Osteoblast (primary cell): ENCODE measurements around the gene OSBPL5. TPM values are rescaled to one million over a fixed set of nuclear protein-coding genes. Genes with fewer than 3 reads are reported as not detected.

ENCODE experiments used
- DNase-seq: peaks from one replicate; pipeline ENCODE4 v3.0.0; 2011; ENCODE audit warnings: low spot score, mixed read lengths; ENCODE audit not compliant: insufficient read length; ENCODE audit errors: missing footprints
- H2AFZ ChIP-seq: 2 replicates; pipeline ENCODE4 v1.6.0; 2011; ENCODE audit warnings: mild to moderate bottlenecking, low read length
- H3K27ac ChIP-seq: 2 replicates; pipeline ENCODE4 v1.5.1; 2011; ENCODE audit warnings: mild to moderate bottlenecking, low read depth, low read length, moderate library complexity
- H3K27me3 ChIP-seq: 2 replicates; pipeline ENCODE4 v1.6.0; 2012; ENCODE audit warnings: mild to moderate bottlenecking, control low read depth, inconsistent platforms, low read length, moderate library complexity; ENCODE audit not compliant: insufficient read depth
- H3K36me3 ChIP-seq: 2 replicates; pipeline ENCODE4 v1.5.1; 2011; ENCODE audit warnings: mild to moderate bottlenecking, low read length, control low read depth, moderate library complexity; ENCODE audit not compliant: insufficient read depth
- H3K4me1 ChIP-seq: 2 replicates; pipeline ENCODE4 v1.5.1; 2011; ENCODE audit warnings: mild to moderate bottlenecking, low read length, control low read depth, moderate library complexity; ENCODE audit not compliant: insufficient read depth
- H3K4me2 ChIP-seq: 2 replicates; pipeline ENCODE4 v1.6.0; 2011; ENCODE audit warnings: mild to moderate bottlenecking, low read length; ENCODE audit not compliant: insufficient read depth
- H3K4me3 ChIP-seq: fragments of 200-600 bp; sonication (generic); 3 replicates; pipeline ENCODE4 v1.5.1; 2012; ENCODE audit warnings: mild to moderate bottlenecking, low read length, inconsistent platforms; ENCODE audit not compliant: insufficient read depth
- H3K79me2 ChIP-seq: 2 replicates; pipeline ENCODE4 v1.6.0; 2012; ENCODE audit warnings: mild to moderate bottlenecking, low read length, control low read depth, inconsistent platforms; ENCODE audit not compliant: insufficient read depth
- H3K9me3 ChIP-seq: 2 replicates; pipeline ENCODE4 v1.5.1; 2011; ENCODE audit warnings: low read depth, low read length, control low read depth
- H4K20me1 ChIP-seq: 2 replicates; pipeline ENCODE4 v1.6.0; 2012; ENCODE audit warnings: mild to moderate bottlenecking, low read length, control low read depth; ENCODE audit not compliant: insufficient read depth
- CTCF ChIP-seq: IDR thresholded peaks from 2 replicates; pipeline ENCODE4 v1.5.1; 2011; ENCODE audit warnings: mild to moderate bottlenecking, low read depth, low read length, moderate library complexity; ENCODE audit errors: extremely low read depth
- total RNA-seq: library from RNA; depleted of rRNA; stranded (reverse); fragments of >200 nt; gene quantifications from 2 replicates; pipeline ENCODE4 v1.2.3, GENCODE V29; 2012

The OSBPL5 gene
- total RNA-seq, 1 donor: 49.9 TPM

GRCh38 chr11:3107608-3108182, 57.4 kb downstream of the OSBPL5 start:
- H3K27me3 ChIP-seq: no peaks in the 10 kb centered on the region
- no peaks in the 10 kb centered on the region for H4K20me1 ChIP-seq
- no peaks in the 10 kb centered on the region for H3K9me3 ChIP-seq
- no peak for TF ChIP-seq CTCF
- H3K79me2 ChIP-seq: no peaks in the 10 kb centered on the region
- H3K36me3 ChIP-seq: peaks cover 11% of the 10 kb centered on the region
- H2AFZ ChIP-seq: no peak overlapping the region
- no peak overlapping the region for H3K4me2 ChIP-seq
- DNase-seq: peak; percentile 67
- no peak overlapping the region for H3K4me3 ChIP-seq
- H3K27ac ChIP-seq: no peak overlapping the region
- no peaks in the 10 kb centered on the region for H3K4me1 ChIP-seq

GRCh38 chr11:3106736-3107524, 58.2 kb downstream of the OSBPL5 start:
- Histone ChIP-seq H3K4me3 (no peak overlapping the region), H2AFZ (no peak overlapping the region), H3K4me2 (no peak overlapping the region), H3K27ac (no peak overlapping the region), H3K4me1 (no peaks in the 10 kb centered on the region), H3K9me3 (no peaks in the 10 kb centered on the region), H3K79me2 (no peaks in the 10 kb centered on the region), H3K36me3 (peaks cover 11% of the 10 kb centered on the region), H3K27me3 (no peaks in the 10 kb centered on the region), H4K20me1 (no peaks in the 10 kb centered on the region)
- peak; percentile 69 for DNase-seq
- no peak for TF ChIP-seq CTCF

- Histone ChIP-seq H3K27me3 (no peaks in the 10 kb centered on the region), H4K20me1 (no peaks in the 10 kb centered on the region), H3K4me3 (no peak overlapping the region), H3K9me3 (no peaks in the 10 kb centered on the region), H3K4me1 (no peaks in the 10 kb centered on the region), H3K4me2 (no peak overlapping the region), H3K36me3 (peaks cover 4% of the 10 kb centered on the region), H3K27ac (no peak overlapping the region), H3K79me2 (no peaks in the 10 kb centered on the region), H2AFZ (no peak overlapping the region)
- DNase-seq: peak; percentile 37
- no peak for TF ChIP-seq CTCF
Observed at GRCh38 chr11:3105791-3106735, 59.0 kb downstream of the OSBPL5 start.
